Hepatic stellate cell (primary cell): ENCODE measurements around the gene ALDOB.

Source experiments
- DNase-seq: peaks from one replicate; pipeline ENCODE4 v3.0.0; 2011; ENCODE audit warnings: low spot score

The ALDOB gene

GRCh38 chr9:101383361-101383760 is 52.2 kb downstream of the ALDOB start:
- DNase-seq, result no peak

DNA sequence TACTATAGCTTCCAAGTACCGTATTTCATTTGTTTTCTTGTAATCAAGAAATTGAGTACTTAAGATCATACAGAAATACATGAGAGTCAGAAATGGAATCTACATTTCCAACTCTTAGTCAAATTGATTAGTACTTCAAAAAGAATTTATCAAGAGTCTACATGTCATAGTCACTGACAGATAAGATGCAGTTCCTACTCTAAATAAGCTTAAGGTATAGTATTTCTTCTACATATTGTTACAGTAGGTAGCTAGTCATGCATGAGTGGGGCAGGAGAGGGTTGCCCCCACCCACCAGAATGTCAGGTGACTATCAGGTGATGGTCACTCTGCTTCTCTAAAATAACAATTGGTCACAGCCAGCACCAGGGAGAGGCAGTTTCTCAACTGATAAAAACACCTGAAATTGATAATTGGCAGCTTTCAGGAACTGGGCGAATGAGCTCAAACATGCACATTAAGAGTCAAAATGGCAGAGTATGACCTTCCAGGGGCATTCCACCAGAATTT is 53.7 kb downstream of the ALDOB start:
- DNase-seq, result no peak

DNA sequence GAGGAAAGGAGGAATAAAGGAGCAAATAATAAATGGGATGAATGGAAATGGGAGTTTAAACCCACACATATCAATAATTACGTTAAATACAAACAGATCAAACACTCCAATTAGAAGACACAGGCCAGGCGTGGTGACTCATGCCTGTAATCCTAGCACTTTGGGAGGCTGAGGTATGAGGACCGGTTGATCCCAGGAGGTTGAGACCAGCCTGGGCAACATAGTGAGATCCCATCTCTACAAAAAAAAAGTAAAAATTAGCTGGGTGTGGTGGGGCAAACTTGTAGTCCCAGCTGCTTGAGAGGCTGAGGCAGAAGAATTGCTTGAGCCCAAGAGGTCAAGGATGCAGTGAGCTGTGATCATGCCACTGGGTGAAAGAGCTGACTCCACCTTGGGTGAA is 54.5 kb downstream of the ALDOB start:
- DNase-seq, result no peak

GRCh38 chr9:101380295-101380694 is 55.3 kb downstream of the ALDOB start:
- no peak for DNase-seq

DNA sequence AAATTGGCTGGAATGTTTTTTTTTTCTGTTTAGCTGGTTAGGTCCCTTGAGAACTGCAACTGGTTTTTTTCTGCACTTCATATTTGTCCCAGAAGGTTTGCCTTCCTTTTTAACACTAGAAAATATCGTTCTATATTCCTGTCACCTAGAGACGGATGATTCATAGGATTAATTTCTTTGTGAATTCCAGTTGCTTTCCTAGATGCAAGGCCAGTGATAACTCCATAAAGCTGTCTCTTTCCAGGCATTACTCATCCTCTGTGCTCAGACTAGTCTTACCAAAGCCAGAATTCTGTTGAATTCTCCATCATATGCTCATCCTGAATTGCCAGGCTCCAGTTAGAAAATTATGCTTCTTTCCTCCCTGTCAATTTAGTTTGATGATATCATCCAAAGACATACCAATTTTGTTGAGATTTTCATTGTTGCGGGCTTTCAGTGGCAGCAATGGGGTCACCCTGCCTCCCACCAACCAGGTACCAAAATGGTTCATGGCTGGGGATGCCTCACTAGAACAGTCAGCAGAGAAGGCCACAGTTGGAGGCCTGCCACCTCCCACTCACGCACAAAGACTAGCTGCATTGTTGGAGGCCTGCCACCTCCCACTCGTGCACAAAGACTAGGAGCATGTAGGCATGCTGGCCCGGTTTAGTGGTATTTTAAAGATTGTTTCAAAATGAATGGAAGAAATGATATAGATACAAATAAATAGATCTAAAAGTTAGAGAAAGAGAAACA is 59.3 kb downstream of the ALDOB start:
- DNase-seq, result no peak

GRCh38 chr9:101375546-101375945 is 60.0 kb downstream of the ALDOB start:
- no peak for DNase-seq

GRCh38 chr9:101372327-101373118 is 63.1 kb downstream of the ALDOB start:
- DNase-seq, result no peak

DNA sequence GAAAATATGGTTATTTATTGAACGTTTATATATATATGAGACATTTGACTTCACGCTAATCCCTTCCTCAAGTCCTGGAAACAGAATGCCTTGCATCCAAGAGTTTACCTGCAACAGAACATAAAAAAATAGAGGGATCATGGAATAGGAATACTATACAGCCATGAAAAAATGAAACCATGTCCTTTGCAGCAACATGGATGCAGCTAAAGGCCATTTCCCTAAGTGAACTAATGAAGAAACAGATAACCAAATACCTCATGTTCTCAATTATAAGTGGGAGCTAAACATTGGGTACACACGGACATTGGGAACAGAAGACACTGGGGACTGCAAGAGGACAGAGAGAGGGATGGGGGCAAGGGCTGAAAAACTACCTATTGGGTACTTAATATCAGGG is 63.8 kb downstream of the ALDOB start:
- no peak for DNase-seq
